Neuron (in vitro differentiated cells): ENCODE measurements around the gene RBM44.
"Not testable (repeated sequence)": the region's sequence is repeated elsewhere in the genome, so short reads cannot be mapped to it uniquely, and the experiment has no call there.

ENCODE experiments used
- H2AFZ ChIP-seq: one replicate; pipeline ENCODE4 v1.6.1; 2013; ENCODE audit warnings: low read depth, mild to moderate bottlenecking, inconsistent platforms, low read length, moderate library complexity
- H3K27me3 ChIP-seq: one replicate; pipeline ENCODE4 v1.6.1; 2013; ENCODE audit warnings: low read length; ENCODE audit not compliant: insufficient read depth
- H3K36me3 ChIP-seq: one replicate; pipeline ENCODE4 v1.6.1; 2013; ENCODE audit warnings: low read length; ENCODE audit not compliant: insufficient read depth
- H3K4me1 ChIP-seq: one replicate; pipeline ENCODE4 v1.6.1; 2013; ENCODE audit warnings: low read length; ENCODE audit not compliant: insufficient read depth
- H3K4me3 ChIP-seq: 2 replicates; pipeline ENCODE4 v1.5.1; 2013; ENCODE audit warnings: mild to moderate bottlenecking, low read length, moderate library complexity
- H3K9me3 ChIP-seq: one replicate; pipeline ENCODE4 v1.6.1; 2013; ENCODE audit warnings: low read length

RBM44 gene

GRCh38 chr2:237763812-237764211 lies 34.8 kb upstream of the RBM44 start:
- Histone ChIP-seq H3K4me3 (no peak overlapping the region), H3K36me3 (peaks cover 38% of the 10 kb centered on the region), H3K27me3 (no peaks in the 10 kb centered on the region), H2AFZ (no peak overlapping the region), H3K4me1 (peaks cover 13% of the 10 kb centered on the region), H3K9me3 (no peaks in the 10 kb centered on the region)

GRCh38 chr2:237765122-237765521 lies 33.5 kb upstream of the RBM44 start:
- H3K4me3 ChIP-seq, H2AFZ ChIP-seq, H3K9me3 ChIP-seq, H3K27me3 ChIP-seq: not testable (repeated sequence)
- peaks cover 37% of the 10 kb centered on the region for H3K36me3 ChIP-seq
- peaks cover 12% of the 10 kb centered on the region for H3K4me1 ChIP-seq

DNA sequence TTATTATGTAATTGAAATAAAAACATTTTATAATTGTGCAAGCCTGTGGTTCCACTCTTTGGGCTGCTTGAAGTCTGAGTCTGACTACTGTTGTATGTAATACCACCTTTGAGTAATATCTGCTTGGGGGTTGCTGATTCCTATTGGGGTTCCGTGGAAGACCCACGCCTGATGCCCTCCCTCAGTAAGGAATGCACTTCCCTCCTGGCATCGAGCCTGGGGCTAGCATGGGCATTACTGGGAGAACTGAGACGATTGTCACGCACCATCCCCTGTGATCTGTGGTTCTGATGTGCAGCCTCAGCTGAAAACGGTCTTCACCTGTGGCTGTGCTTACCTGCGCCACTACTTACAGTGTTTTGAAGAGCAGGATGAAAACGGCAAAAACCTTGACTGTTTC lies 32.7 kb upstream of the RBM44 start:
- Histone ChIP-seq H3K9me3 (no peaks in the 10 kb centered on the region), H3K4me1 (peaks cover 5% of the 10 kb centered on the region), H3K36me3 (peaks cover 35% of the 10 kb centered on the region), H3K4me3 (no peak overlapping the region), H2AFZ (no peak overlapping the region), H3K27me3 (no peaks in the 10 kb centered on the region)

- Histone ChIP-seq H2AFZ (no peak overlapping the region), H3K36me3 (peaks cover 36% of the 10 kb centered on the region), H3K9me3 (no peaks in the 10 kb centered on the region), H3K27me3 (no peaks in the 10 kb centered on the region), H3K4me3 (no peak overlapping the region), H3K4me1 (peaks cover under 1% of the 10 kb centered on the region)
Measured at GRCh38 chr2:237766340-237766739, 32.2 kb upstream of the RBM44 start.

DNA sequence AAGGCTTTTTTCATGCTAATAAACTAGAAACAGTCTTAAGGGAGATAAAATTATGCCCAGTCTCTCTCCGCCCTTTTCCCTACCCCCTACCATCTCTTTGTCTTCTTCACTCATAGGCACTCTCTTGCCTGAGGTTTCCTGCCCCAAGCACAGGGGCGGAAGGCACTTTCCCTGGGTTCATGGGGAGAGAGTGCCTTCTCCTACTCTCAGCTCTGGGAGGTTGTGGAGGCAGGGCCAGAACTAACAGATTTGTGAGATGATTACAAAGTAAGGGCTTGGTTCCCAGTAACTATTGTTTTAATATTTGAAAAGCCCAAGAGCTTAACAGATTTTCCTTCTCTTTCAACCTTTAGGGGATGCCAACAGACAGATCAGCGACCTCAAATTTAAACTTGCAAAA lies 26.1 kb upstream of the RBM44 start:
- H3K4me1 ChIP-seq = peaks cover 8% of the 10 kb centered on the region
- H3K9me3 ChIP-seq = no peaks in the 10 kb centered on the region
- H3K4me3 ChIP-seq = no peak overlapping the region
- H2AFZ ChIP-seq = no peak overlapping the region
- no peaks in the 10 kb centered on the region for H3K27me3 ChIP-seq
- H3K36me3 ChIP-seq = peaks cover 31% of the 10 kb centered on the region

- Histone ChIP-seq H3K27me3 (no peaks in the 10 kb centered on the region), H3K36me3 (peaks cover 36% of the 10 kb centered on the region), H2AFZ (no peak overlapping the region), H3K9me3 (peaks cover 3% of the 10 kb centered on the region), H3K4me3 (no peak overlapping the region), H3K4me1 (peaks cover 8% of the 10 kb centered on the region)
Measured at GRCh38 chr2:237773826-237774225, 24.8 kb upstream of the RBM44 start.

GRCh38 chr2:237774811-237775553 lies 23.6 kb upstream of the RBM44 start:
- H3K9me3 ChIP-seq = peaks cover 3% of the 10 kb centered on the region
- peaks cover 8% of the 10 kb centered on the region for H3K4me1 ChIP-seq
- H3K27me3 ChIP-seq = no peaks in the 10 kb centered on the region
- no peak overlapping the region for H3K4me3 ChIP-seq
- no peak overlapping the region for H2AFZ ChIP-seq
- peaks cover 35% of the 10 kb centered on the region for H3K36me3 ChIP-seq

DNA sequence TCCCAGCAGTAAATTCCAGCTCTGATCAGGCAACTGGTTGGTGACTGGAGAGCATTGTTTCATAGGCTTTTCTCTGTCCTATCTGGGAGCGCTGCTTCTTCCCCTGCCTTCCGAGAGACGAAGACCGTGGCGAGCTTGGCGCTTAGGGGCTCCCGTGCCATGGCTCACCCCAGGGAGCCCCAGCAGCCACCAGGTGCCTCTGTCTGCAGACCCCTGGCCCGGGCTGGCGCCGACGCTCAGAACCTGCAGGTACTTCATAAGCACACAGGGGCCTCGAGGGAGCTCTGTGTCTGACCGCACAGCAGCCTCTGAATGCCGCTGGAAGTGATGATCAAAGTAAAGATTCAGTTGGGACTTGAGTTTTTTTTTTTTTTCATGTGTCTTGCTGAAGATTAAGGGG lies 19.1 kb upstream of the RBM44 start:
- Histone ChIP-seq H3K4me3 (no peak overlapping the region), H2AFZ (no peak overlapping the region), H3K4me1 (no peaks in the 10 kb centered on the region), H3K9me3 (peaks cover 8% of the 10 kb centered on the region), H3K36me3 (peaks cover 44% of the 10 kb centered on the region), H3K27me3 (no peaks in the 10 kb centered on the region)

DNA sequence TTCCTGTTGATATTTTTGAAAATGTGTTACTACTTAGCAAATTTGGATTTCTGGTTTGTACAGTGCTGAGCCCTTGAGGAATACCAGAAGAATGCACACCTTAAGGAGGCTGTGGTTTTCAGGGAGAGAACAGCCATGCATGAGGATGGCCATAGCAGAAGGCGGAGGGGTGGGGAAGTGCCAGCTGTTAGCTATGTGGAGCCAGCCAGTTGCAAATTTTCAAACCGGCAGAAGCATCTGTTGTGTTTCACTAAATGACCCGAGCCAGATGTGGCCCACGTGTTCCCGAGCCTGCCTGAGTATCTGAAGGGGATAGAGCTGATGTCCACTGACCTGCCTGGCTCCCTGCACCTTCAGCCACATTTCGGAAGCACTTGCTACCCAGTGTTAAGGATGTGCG lies 16.4 kb upstream of the RBM44 start:
- H3K36me3 ChIP-seq = peaks cover 33% of the 10 kb centered on the region
- no peak overlapping the region for H2AFZ ChIP-seq
- no peak overlapping the region for H3K4me3 ChIP-seq
- H3K9me3 ChIP-seq = peaks cover 13% of the 10 kb centered on the region
- H3K4me1 ChIP-seq = no peaks in the 10 kb centered on the region
- no peaks in the 10 kb centered on the region for H3K27me3 ChIP-seq

DNA sequence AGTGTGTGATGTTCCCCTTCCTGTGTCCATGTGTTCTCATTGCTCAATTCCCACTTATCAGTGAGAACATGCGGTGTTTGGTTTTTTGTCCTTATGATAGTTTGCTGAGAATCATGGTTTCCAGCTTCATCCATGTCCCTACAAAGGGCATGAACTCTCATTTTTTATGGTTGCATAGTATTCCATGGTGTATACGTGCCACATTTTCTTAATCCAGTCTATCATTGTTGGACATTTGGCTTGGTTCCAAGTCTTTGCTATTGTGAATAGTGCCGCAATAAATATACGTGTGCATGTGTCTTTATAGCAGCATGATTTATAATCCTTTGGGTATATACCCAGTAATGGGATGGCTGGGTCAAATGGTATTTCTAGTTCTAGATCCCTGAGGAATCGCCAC lies 14.9 kb upstream of the RBM44 start:
- H3K9me3 ChIP-seq = peaks cover 10% of the 10 kb centered on the region
- peaks cover 27% of the 10 kb centered on the region for H3K36me3 ChIP-seq
- not testable (repeated sequence) for H2AFZ ChIP-seq, H3K4me3 ChIP-seq, H3K27me3 ChIP-seq, H3K4me1 ChIP-seq

DNA sequence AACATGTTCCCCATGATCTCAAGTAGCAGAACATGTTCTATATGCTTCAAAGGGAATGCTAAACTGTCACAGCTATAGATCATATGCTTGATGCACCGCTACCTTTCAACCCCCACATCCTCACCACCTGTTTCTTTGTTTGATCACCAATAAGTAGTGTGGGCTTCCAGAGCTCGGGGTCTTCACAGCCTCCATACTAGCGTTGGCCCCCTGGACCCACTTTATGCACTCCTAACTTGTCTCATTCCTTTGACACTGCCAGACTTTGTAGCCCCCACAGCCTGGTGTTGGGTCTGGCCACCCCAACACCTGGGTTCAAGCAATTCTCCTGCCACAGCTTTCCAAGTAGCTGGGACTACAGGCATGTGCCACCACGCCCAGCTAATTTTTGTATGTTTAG lies 11.6 kb upstream of the RBM44 start:
- Histone ChIP-seq H3K4me1 (no peaks in the 10 kb centered on the region), H3K27me3 (no peaks in the 10 kb centered on the region), H3K4me3 (no peak overlapping the region), H3K36me3 (peaks cover 2% of the 10 kb centered on the region), H3K9me3 (peaks cover 10% of the 10 kb centered on the region), H2AFZ (no peak overlapping the region)

DNA sequence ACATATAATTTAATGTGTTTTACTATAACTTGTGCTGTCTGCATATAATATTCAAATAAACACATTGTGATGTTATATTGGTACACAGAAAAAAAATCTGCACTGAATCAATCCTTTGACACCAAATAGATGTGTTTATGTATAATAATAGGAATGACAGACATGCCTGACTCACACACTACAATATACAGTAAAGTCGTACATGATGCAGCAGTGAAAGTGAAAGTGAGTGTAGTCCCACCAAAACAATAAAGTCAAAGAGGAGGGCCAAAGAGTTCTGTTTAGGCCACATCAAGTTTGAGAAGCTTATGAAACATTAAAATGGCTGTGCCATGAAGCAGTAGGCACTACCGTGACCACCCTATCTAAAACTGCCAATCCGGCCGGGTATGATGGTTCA lies 8.2 kb upstream of the RBM44 start:
- peaks cover 5% of the 10 kb centered on the region for H3K9me3 ChIP-seq
- H2AFZ ChIP-seq = no peak overlapping the region
- no peaks in the 10 kb centered on the region for H3K36me3 ChIP-seq
- H3K4me1 ChIP-seq = no peaks in the 10 kb centered on the region
- H3K4me3 ChIP-seq = no peak overlapping the region
- no peaks in the 10 kb centered on the region for H3K27me3 ChIP-seq

DNA sequence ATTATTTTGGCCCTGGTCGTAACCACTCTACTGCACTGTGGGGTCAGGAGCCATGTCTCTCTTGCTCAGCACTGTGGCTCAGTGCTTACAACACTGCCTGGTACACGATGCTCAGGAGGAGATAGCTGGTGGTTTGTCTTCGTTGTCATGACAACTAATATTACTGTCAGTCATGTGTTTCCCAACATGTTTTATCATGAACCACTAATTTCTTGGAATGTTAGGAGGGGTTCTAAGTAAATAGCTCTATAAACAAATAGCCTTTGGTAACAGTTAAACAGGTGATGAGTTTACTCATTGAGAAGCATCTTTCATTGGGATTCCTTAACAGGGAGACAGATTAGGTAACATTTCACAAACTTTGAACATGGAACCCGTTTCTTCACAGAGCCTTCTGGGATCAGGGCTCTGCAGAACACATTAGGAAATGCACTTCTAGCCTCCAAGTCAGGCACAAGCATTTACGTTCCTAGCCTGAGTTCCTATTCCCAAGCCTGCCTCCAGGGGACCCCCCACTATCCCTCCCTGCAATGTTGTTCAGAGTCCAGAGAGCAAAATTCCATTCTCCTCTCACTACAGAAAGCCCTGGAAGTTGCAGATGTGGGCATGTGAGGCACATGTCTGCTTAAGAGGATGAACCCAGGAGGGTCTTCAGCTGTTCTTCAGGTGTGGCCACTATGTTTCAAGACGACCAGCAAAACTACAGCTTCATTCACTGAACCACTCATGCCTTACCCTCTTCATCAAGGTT lies 6.4 kb upstream of the RBM44 start:
- no peak overlapping the region for H2AFZ ChIP-seq

More for the DNA sequence above, 6.4 kb upstream of the RBM44 start:
- H3K4me1 ChIP-seq = no peaks in the 10 kb centered on the region
- H3K4me3 ChIP-seq = no peak overlapping the region
- H3K27me3 ChIP-seq = no peaks in the 10 kb centered on the region
- no peaks in the 10 kb centered on the region for H3K36me3 ChIP-seq
- no peaks in the 10 kb centered on the region for H3K9me3 ChIP-seq
